Measurements from ENCODE around the gene RNU5D-1.
"Not testable (repeated sequence)": the region's sequence is repeated elsewhere in the genome, so short reads cannot be mapped to it uniquely, and the experiment has no call there.

The RNU5D-1 gene

GRCh38 chr1:44714944-44715571, 15.9 kb downstream of the RNU5D-1 start:
- H3K9me3 ChIP-seq (ENCODE audit: control insufficient read depth in 2 of 2, low read length in 2 of 2) = no peaks in the 10 kb centered on the region
- H3K27me3 ChIP-seq (ENCODE audit: control insufficient read depth in 1 of 2, insufficient read depth in 2 of 2, low read length in 2 of 2) = no peaks in the 10 kb centered on the region
- peaks cover 7% of the 10 kb centered on the region for H3K4me1 ChIP-seq (ENCODE audit: control insufficient read depth, insufficient read depth, low read length)
- no peak overlapping the region for H3K27ac ChIP-seq (ENCODE audit: low read length)
- no peak overlapping the region for H3K9ac ChIP-seq (ENCODE audit: low read length in 2 of 2)
- H3K4me3 ChIP-seq (ENCODE audit: low read length in 2 of 2) = peak overlapping the region in 1 of 2 donors; percentile 29
- H3K36me3 ChIP-seq (ENCODE audit: control insufficient read depth in 2 of 2, insufficient read depth in 2 of 2, low read length in 2 of 2) = no peaks in the 10 kb centered on the region

GRCh38 chr1:44714532-44714931, 16.4 kb downstream of the RNU5D-1 start:
- no peak overlapping the region for H3K27ac ChIP-seq (ENCODE audit: low read length)
- no peaks in the 10 kb centered on the region for H3K36me3 ChIP-seq (ENCODE audit: control insufficient read depth in 2 of 2, insufficient read depth in 2 of 2, low read length in 2 of 2)
- no peak overlapping the region for H3K9ac ChIP-seq (ENCODE audit: low read length in 2 of 2)
- H3K4me3 ChIP-seq (ENCODE audit: low read length in 2 of 2) = peak overlapping the region in 1 of 2 donors; percentile 29
- H3K4me1 ChIP-seq (ENCODE audit: control insufficient read depth, insufficient read depth, low read length) = peaks cover 7% of the 10 kb centered on the region
- no peaks in the 10 kb centered on the region for H3K9me3 ChIP-seq (ENCODE audit: control insufficient read depth in 2 of 2, low read length in 2 of 2)
- H3K27me3 ChIP-seq (ENCODE audit: control insufficient read depth in 1 of 2, insufficient read depth in 2 of 2, low read length in 2 of 2) = peaks cover 0 to 2% of the 10 kb centered on the region in 2 donors

- no peak overlapping the region for H3K9ac ChIP-seq (ENCODE audit: low read length in 2 of 2)
- H3K9me3 ChIP-seq (ENCODE audit: control insufficient read depth in 2 of 2, low read length in 2 of 2) = no peaks in the 10 kb centered on the region
- no peaks in the 10 kb centered on the region for H3K36me3 ChIP-seq (ENCODE audit: control insufficient read depth in 2 of 2, insufficient read depth in 2 of 2, low read length in 2 of 2)
- H3K4me3 ChIP-seq (ENCODE audit: low read length in 2 of 2) = no peak overlapping the region
- peaks cover 0 to 2% of the 10 kb centered on the region in 2 donors for H3K27me3 ChIP-seq (ENCODE audit: control insufficient read depth in 1 of 2, insufficient read depth in 2 of 2, low read length in 2 of 2)
- peaks cover 7% of the 10 kb centered on the region for H3K4me1 ChIP-seq (ENCODE audit: control insufficient read depth, insufficient read depth, low read length)
- H3K27ac ChIP-seq (ENCODE audit: low read length) = no peak overlapping the region
These were observed 17.6 kb downstream of the RNU5D-1 start for GRCh38 chr1:44713321-44713781.

GRCh38 chr1:44707959-44708831, 22.8 kb downstream of the RNU5D-1 start:
- Histone ChIP-seq H3K4me1 (ENCODE audit: control insufficient read depth, insufficient read depth, low read length) (no peaks in the 10 kb centered on the region), H3K27ac (ENCODE audit: low read length) (no peak overlapping the region), H3K4me3 (ENCODE audit: low read length in 2 of 2) (peak overlapping the region in 1 of 2 donors; percentile 40), H3K9me3 (ENCODE audit: control insufficient read depth in 2 of 2, low read length in 2 of 2) (no peaks in the 10 kb centered on the region), H3K36me3 (ENCODE audit: control insufficient read depth in 2 of 2, insufficient read depth in 2 of 2, low read length in 2 of 2) (no peaks in the 10 kb centered on the region), H3K9ac (ENCODE audit: low read length in 2 of 2) (peak overlapping the region in 1 of 2 donors; percentile 36), H3K27me3 (ENCODE audit: control insufficient read depth in 1 of 2, insufficient read depth in 2 of 2, low read length in 2 of 2) (peaks cover 0 to 5% of the 10 kb centered on the region in 2 donors)

GRCh38 chr1:44707112-44707881, 23.7 kb downstream of the RNU5D-1 start:
- Histone ChIP-seq H3K9ac (ENCODE audit: low read length in 2 of 2) (no peak overlapping the region), H3K36me3 (ENCODE audit: control insufficient read depth in 2 of 2, insufficient read depth in 2 of 2, low read length in 2 of 2) (no peaks in the 10 kb centered on the region), H3K27me3 (ENCODE audit: control insufficient read depth in 1 of 2, insufficient read depth in 2 of 2, low read length in 2 of 2) (peaks cover 0 to 5% of the 10 kb centered on the region in 2 donors), H3K4me1 (ENCODE audit: control insufficient read depth, insufficient read depth, low read length) (no peaks in the 10 kb centered on the region), H3K4me3 (ENCODE audit: low read length in 2 of 2) (no peak overlapping the region), H3K27ac (ENCODE audit: low read length) (no peak overlapping the region), H3K9me3 (ENCODE audit: control insufficient read depth in 2 of 2, low read length in 2 of 2) (no peaks in the 10 kb centered on the region)

GRCh38 chr1:44705938-44706337, 25.0 kb downstream of the RNU5D-1 start:
- H3K4me1 ChIP-seq (ENCODE audit: control insufficient read depth, insufficient read depth, low read length) = no peaks in the 10 kb centered on the region
- no peak overlapping the region for H3K4me3 ChIP-seq (ENCODE audit: low read length in 2 of 2)
- H3K36me3 ChIP-seq (ENCODE audit: control insufficient read depth in 2 of 2, insufficient read depth in 2 of 2, low read length in 2 of 2) = no peaks in the 10 kb centered on the region
- H3K9me3 ChIP-seq (ENCODE audit: control insufficient read depth in 2 of 2, low read length in 2 of 2) = no peaks in the 10 kb centered on the region
- H3K27ac ChIP-seq (ENCODE audit: low read length) = no peak overlapping the region
- no peak overlapping the region for H3K9ac ChIP-seq (ENCODE audit: low read length in 2 of 2)
- peaks cover 0 to 5% of the 10 kb centered on the region in 2 donors for H3K27me3 ChIP-seq (ENCODE audit: control insufficient read depth in 1 of 2, insufficient read depth in 2 of 2, low read length in 2 of 2)

- H3K4me1 ChIP-seq (ENCODE audit: control insufficient read depth, insufficient read depth, low read length) = no peaks in the 10 kb centered on the region
- H3K9ac ChIP-seq (ENCODE audit: low read length in 2 of 2) = no peak overlapping the region
- no peaks in the 10 kb centered on the region for H3K9me3 ChIP-seq (ENCODE audit: control insufficient read depth in 2 of 2, low read length in 2 of 2)
- H3K27me3 ChIP-seq (ENCODE audit: control insufficient read depth in 1 of 2, insufficient read depth in 2 of 2, low read length in 2 of 2) = peaks cover 0 to 5% of the 10 kb centered on the region in 2 donors
- H3K27ac ChIP-seq (ENCODE audit: low read length) = no peak overlapping the region
- no peaks in the 10 kb centered on the region for H3K36me3 ChIP-seq (ENCODE audit: control insufficient read depth in 2 of 2, insufficient read depth in 2 of 2, low read length in 2 of 2)
- no peak overlapping the region for H3K4me3 ChIP-seq (ENCODE audit: low read length in 2 of 2)
These were observed 25.5 kb downstream of the RNU5D-1 start for GRCh38 chr1:44705470-44705869.

- Histone ChIP-seq H3K9me3 (ENCODE audit: control insufficient read depth in 2 of 2, low read length in 2 of 2) (no peaks in the 10 kb centered on the region), H3K4me3 (ENCODE audit: low read length in 2 of 2) (no peak overlapping the region), H3K4me1 (ENCODE audit: control insufficient read depth, insufficient read depth, low read length) (no peaks in the 10 kb centered on the region), H3K9ac (ENCODE audit: low read length in 2 of 2) (no peak overlapping the region), H3K36me3 (ENCODE audit: control insufficient read depth in 2 of 2, insufficient read depth in 2 of 2, low read length in 2 of 2) (no peaks in the 10 kb centered on the region), H3K27ac (ENCODE audit: low read length) (no peak overlapping the region), H3K27me3 (ENCODE audit: control insufficient read depth in 1 of 2, insufficient read depth in 2 of 2, low read length in 2 of 2) (no peaks in the 10 kb centered on the region)
These were observed 29.8 kb downstream of the RNU5D-1 start for GRCh38 chr1:44701141-44701573.

GRCh38 chr1:44700573-44700972, 30.4 kb downstream of the RNU5D-1 start:
- no peaks in the 10 kb centered on the region for H3K4me1 ChIP-seq (ENCODE audit: control insufficient read depth, insufficient read depth, low read length)
- no peak overlapping the region for H3K9ac ChIP-seq (ENCODE audit: low read length in 2 of 2)
- H3K36me3 ChIP-seq (ENCODE audit: control insufficient read depth in 2 of 2, insufficient read depth in 2 of 2, low read length in 2 of 2) = no peaks in the 10 kb centered on the region
- no peak overlapping the region for H3K4me3 ChIP-seq (ENCODE audit: low read length in 2 of 2)
- no peaks in the 10 kb centered on the region for H3K9me3 ChIP-seq (ENCODE audit: control insufficient read depth in 2 of 2, low read length in 2 of 2)
- H3K27me3 ChIP-seq (ENCODE audit: control insufficient read depth in 1 of 2, insufficient read depth in 2 of 2, low read length in 2 of 2) = no peaks in the 10 kb centered on the region
- no peak overlapping the region for H3K27ac ChIP-seq (ENCODE audit: low read length)

GRCh38 chr1:44699375-44699774, 31.6 kb downstream of the RNU5D-1 start:
- H3K27ac ChIP-seq (ENCODE audit: low read length); H3K4me1 ChIP-seq (ENCODE audit: control insufficient read depth, insufficient read depth, low read length); H3K9me3 ChIP-seq (ENCODE audit: control insufficient read depth in 2 of 2, low read length in 2 of 2); H3K9ac ChIP-seq (ENCODE audit: low read length in 2 of 2); H3K27me3 ChIP-seq (ENCODE audit: control insufficient read depth in 1 of 2, insufficient read depth in 2 of 2, low read length in 2 of 2); H3K36me3 ChIP-seq (ENCODE audit: control insufficient read depth in 2 of 2, insufficient read depth in 2 of 2, low read length in 2 of 2); H3K4me3 ChIP-seq (ENCODE audit: low read length in 2 of 2): not testable (repeated sequence)
